Activated naive CD8-positive, alpha-beta T cell (primary cell): ENCODE measurements around the gene AMY1B.
"Not testable (repeated sequence)": the region's sequence is repeated elsewhere in the genome, so short reads cannot be mapped to it uniquely, and the experiment has no call there.

Experiments
- H3K27ac Mint-ChIP-seq: one replicate; pipeline ENCODE4 v1.8.0; 2021; ENCODE audit warnings: mixed read lengths
- H3K27me3 Mint-ChIP-seq: one replicate; pipeline ENCODE4 v1.8.0; 2021; ENCODE audit warnings: mixed read lengths
- H3K36me3 Mint-ChIP-seq: one replicate; pipeline ENCODE4 v1.8.0; 2021; ENCODE audit warnings: mixed read lengths
- H3K4me1 Mint-ChIP-seq: one replicate; pipeline ENCODE4 v1.8.0; 2021; ENCODE audit warnings: low read depth, mixed read lengths
- H3K4me3 Mint-ChIP-seq: one replicate; pipeline ENCODE4 v1.8.0; 2021; ENCODE audit warnings: mild to moderate bottlenecking, mixed read lengths
- H3K9me3 Mint-ChIP-seq: one replicate; pipeline ENCODE4 v1.8.0; 2021; ENCODE audit warnings: low read depth, mixed read lengths

The AMY1B gene

DNA sequence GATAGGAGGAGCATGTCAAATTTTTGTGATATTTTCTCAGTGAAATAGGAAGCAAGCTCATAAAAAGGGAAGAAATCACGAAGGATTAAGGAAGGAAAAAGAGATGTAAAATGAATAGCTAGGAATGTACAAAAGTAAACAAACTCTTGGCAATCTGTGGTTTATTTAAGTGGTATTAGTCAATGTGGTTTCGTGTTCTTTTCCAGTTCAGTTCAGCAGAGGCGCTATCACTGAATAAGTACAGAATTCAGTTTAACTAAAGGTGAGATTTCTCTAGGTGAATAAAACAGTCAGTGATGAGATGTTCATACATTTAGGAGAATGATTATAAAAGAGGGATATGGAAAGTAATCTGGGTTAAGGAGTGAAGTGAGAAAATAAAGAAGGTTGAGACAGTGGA lies 52.1 kb downstream of the AMY1B start:
- H3K27me3 Mint-ChIP-seq, H3K4me3 Mint-ChIP-seq, H3K4me1 Mint-ChIP-seq, H3K36me3 Mint-ChIP-seq, H3K9me3 Mint-ChIP-seq, H3K27ac Mint-ChIP-seq: not testable (repeated sequence)

DNA sequence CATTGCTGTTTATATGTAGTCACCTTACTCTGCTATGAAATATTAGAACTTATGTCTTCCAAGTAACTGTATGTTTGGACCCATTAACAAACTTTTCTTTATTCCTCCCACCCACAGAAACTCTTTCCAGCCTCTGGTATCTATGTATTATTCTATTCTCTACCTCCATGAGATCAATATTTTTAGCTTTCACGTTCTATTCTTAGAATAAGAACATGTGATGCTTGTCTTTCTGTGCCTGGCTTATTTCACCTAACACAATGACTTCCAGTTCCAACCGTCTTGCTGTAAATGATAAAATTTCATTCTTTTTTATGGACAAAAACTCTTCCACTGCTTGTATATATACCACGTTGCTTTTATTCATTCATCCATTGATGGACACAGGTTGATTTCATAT lies 54.8 kb downstream of the AMY1B start:
- not testable (repeated sequence) for H3K9me3 Mint-ChIP-seq, H3K27ac Mint-ChIP-seq, H3K36me3 Mint-ChIP-seq, H3K4me3 Mint-ChIP-seq, H3K27me3 Mint-ChIP-seq, H3K4me1 Mint-ChIP-seq
